Fibroblast of lung (primary cell): Measurements from ENCODE around the gene PCSK6. TPM values are rescaled to one million over a fixed set of nuclear protein-coding genes. Genes with fewer than 3 reads are reported as not detected.

Experiments
- DNase-seq, 2 donors: peaks; one replicate each; pipeline versions ENCODE4 v3.0.0 to v3.0.0-alpha.2; 2010; ENCODE audit warnings: low read depth in 2 of 2
- H2AFZ ChIP-seq: 2 replicates; pipeline ENCODE4 v1.5.1; 2012; ENCODE audit warnings: low read length, control low read depth, inconsistent platforms
- H3K27ac ChIP-seq: 2 replicates; pipeline ENCODE4 v1.5.1; 2011; ENCODE audit warnings: low read length, control low read depth; ENCODE audit not compliant: insufficient read depth
- H3K27me3 ChIP-seq: 2 replicates; pipeline ENCODE4 v1.5.1; 2011; ENCODE audit warnings: mild to moderate bottlenecking, low read length; ENCODE audit not compliant: control insufficient read depth, insufficient read depth
- H3K36me3 ChIP-seq: 2 replicates; pipeline ENCODE4 v1.5.1; 2011; ENCODE audit warnings: low read length; ENCODE audit not compliant: control insufficient read depth, insufficient read depth
- H3K4me1 ChIP-seq: 2 replicates; pipeline ENCODE4 v1.5.1; 2011; ENCODE audit warnings: low read length; ENCODE audit not compliant: control insufficient read depth, insufficient read depth; ENCODE audit errors: extremely low read depth
- H3K4me2 ChIP-seq: 2 replicates; pipeline ENCODE4 v1.5.1; 2011; ENCODE audit warnings: low read length, control low read depth; ENCODE audit not compliant: insufficient read depth; ENCODE audit errors: extremely low read depth
- H3K4me3 ChIP-seq, 4 experiments: fragments of 200-600 bp in 1 of 4; sonication (generic) in 1 of 4; replicated peaks in 1 of 4; 2 replicates each; pipeline ENCODE4 v1.5.1; 2011 to 2016; ENCODE audit warnings: low read length in 4 of 4, low read depth in 3 of 4, mild to moderate bottlenecking in 3 of 4, control low read depth in 2 of 4, inconsistent platforms in 1 of 4, mixed read lengths in 1 of 4; ENCODE audit not compliant: insufficient read depth in 1 of 4; ENCODE audit errors: control extremely low read depth in 1 of 4
- H3K79me2 ChIP-seq: 2 replicates; pipeline ENCODE4 v1.5.1; 2012; ENCODE audit warnings: mild to moderate bottlenecking, low read length, inconsistent platforms; ENCODE audit not compliant: control insufficient read depth, insufficient read depth
- H3K9ac ChIP-seq: 2 replicates; pipeline ENCODE4 v1.5.1; 2011; ENCODE audit warnings: mild to moderate bottlenecking, low read length, control low read depth; ENCODE audit not compliant: insufficient read depth
- H3K9me3 ChIP-seq: 2 replicates; pipeline ENCODE4 v1.5.1; 2012; ENCODE audit warnings: low read depth, low read length; ENCODE audit not compliant: control insufficient read depth, insufficient read depth
- H4K20me1 ChIP-seq: 2 replicates; pipeline ENCODE4 v1.5.1; 2011; ENCODE audit warnings: low read length; ENCODE audit not compliant: control insufficient read depth, insufficient read depth; ENCODE audit errors: extremely low read depth
- CTCF ChIP-seq, 2 donors: IDR thresholded peaks in 1 of 2; conservative IDR thresholded peaks in 1 of 2; 1 replicate in 1 of 2; 2 replicates in 1 of 2; pipeline ENCODE4 v1.5.1; 2011 to 2012; ENCODE audit warnings: low read length in 2 of 2, control low read depth in 1 of 2, inconsistent platforms in 1 of 2, low read depth in 1 of 2, mild to moderate bottlenecking in 1 of 2
- EZH2 ChIP-seq: IDR thresholded peaks from 2 replicates; pipeline ENCODE4 v1.5.1; 2012; ENCODE audit warnings: low read length, control low read depth, mild to moderate bottlenecking; ENCODE audit errors: missing control alignments
- polyA plus RNA-seq, 2 donors: library from polyadenylated mRNA; depleted of rRNA in 1 of 2; stranded (reverse) in 1 of 2; unstranded in 1 of 2; fragments of >200 nt; gene quantifications; 2 replicates each; pipeline ENCODE4 v1.2.1, GENCODE V29; 2011 to 2012; ENCODE audit warnings: missing spikeins in 1 of 2
- total RNA-seq: library from RNA; depleted of rRNA; stranded (reverse); fragments of >200 nt; gene quantifications from 2 replicates; pipeline ENCODE4 v1.2.1, GENCODE V29; 2014

PCSK6 gene
- total and polyA plus RNA-seq, 2 donors (not counting 1 experiment from before 2014, with no cell fraction given): 0.02 to 0.83 TPM

GRCh38 chr15:101323793-101324523 is 165.5 kb downstream of the PCSK6 start:
- no peaks in the 10 kb centered on the region for H3K4me1 ChIP-seq
- H3K4me3 ChIP-seq: no peak overlapping the region
- H3K27ac ChIP-seq: no peak overlapping the region
- no peaks in the 10 kb centered on the region for H3K36me3 ChIP-seq
- H3K79me2 ChIP-seq: no peaks in the 10 kb centered on the region
- H4K20me1 ChIP-seq: no peaks in the 10 kb centered on the region
- no peak overlapping the region for H3K4me2 ChIP-seq
- H3K27me3 ChIP-seq: peaks cover 11% of the 10 kb centered on the region
- H2AFZ ChIP-seq: no peak overlapping the region
- no peak overlapping the region for H3K9ac ChIP-seq
- H3K9me3 ChIP-seq: no peaks in the 10 kb centered on the region
- DNase-seq: no peak
- TF ChIP-seq EZH2 (no peak), CTCF (conservative IDR thresholded peaks at IDR 0.05 in 1 of 2, IDR thresholded peaks at IDR 0.05 in 1 of 2; ENCODE audit: low read depth in 1 of 2, low read length in 2 of 2) (no peak)

GRCh38 chr15:101322854-101323477 is 166.5 kb downstream of the PCSK6 start:
- no peak overlapping the region for H3K27ac ChIP-seq
- H3K9me3 ChIP-seq: no peaks in the 10 kb centered on the region
- H3K4me1 ChIP-seq: no peaks in the 10 kb centered on the region
- H3K4me2 ChIP-seq: no peak overlapping the region
- no peak overlapping the region for H3K4me3 ChIP-seq
- H3K9ac ChIP-seq: no peak overlapping the region
- no peaks in the 10 kb centered on the region for H4K20me1 ChIP-seq
- no peak overlapping the region for H2AFZ ChIP-seq
- H3K79me2 ChIP-seq: no peaks in the 10 kb centered on the region
- DNase-seq: no peak
- H3K36me3 ChIP-seq: no peaks in the 10 kb centered on the region
- TF ChIP-seq EZH2 (no peak), CTCF (conservative IDR thresholded peaks at IDR 0.05 in 1 of 2, IDR thresholded peaks at IDR 0.05 in 1 of 2; ENCODE audit: low read depth in 1 of 2, low read length in 2 of 2) (no peak)
- peaks cover 13% of the 10 kb centered on the region for H3K27me3 ChIP-seq

- TF ChIP-seq CTCF (conservative IDR thresholded peaks at IDR 0.05 in 1 of 2, IDR thresholded peaks at IDR 0.05 in 1 of 2; ENCODE audit: low read depth in 1 of 2, low read length in 2 of 2) (no peak), EZH2 (no peak)
- Histone ChIP-seq H3K79me2 (no peaks in the 10 kb centered on the region), H3K27ac (no peak overlapping the region), H3K9me3 (no peaks in the 10 kb centered on the region), H3K27me3 (peaks cover 9% of the 10 kb centered on the region), H4K20me1 (no peaks in the 10 kb centered on the region), H3K4me2 (no peak overlapping the region), H3K36me3 (no peaks in the 10 kb centered on the region), H2AFZ (no peak overlapping the region), H3K9ac (no peak overlapping the region), H3K4me1 (no peaks in the 10 kb centered on the region), H3K4me3 (no peak overlapping the region)
- no peak for DNase-seq
These were observed 167.4 kb downstream of the PCSK6 start for GRCh38 chr15:101322016-101322695.
